ENCODE results near the gene PHETA1. TPM values are rescaled to one million over a fixed set of nuclear protein-coding genes. Genes with fewer than 3 reads are reported as not detected.

The PHETA1 gene
- total RNA-seq, 1 donor from 2014 or later, result 12.9 TPM

- H3K4me3 ChIP-seq, result peak overlapping the region; percentile 83 to 90
- TF ChIP-seq CTCF (IDR thresholded peaks at IDR 0.05), result no peak
- peak overlapping the region; percentile 91 to 92 for H3K27ac ChIP-seq
- no peak for DNase-seq (ENCODE audit: low spot score in 2 of 2)
- H3K36me3 ChIP-seq, result no peaks in the 10 kb centered on the region
- H3K27me3 ChIP-seq, result no peaks in the 10 kb centered on the region
- peaks cover 15 to 51% of the 10 kb centered on the region in 2 donors for H3K4me1 ChIP-seq
- intact Hi-C loops (cut with DNase I), result loop anchor here (2.0 kb wide), 2 partner anchors 25 to 191 kb away; partner anchors contain the start of gene ATXN2
- H3K9me3 ChIP-seq, result no peaks in the 10 kb centered on the region
Measured at GRCh38 chr12:111407377-111408115, 38.7 kb upstream of the PHETA1 start.

- H3K4me3 ChIP-seq, result peak overlapping the region; percentile 83 to 90
- no peaks in the 10 kb centered on the region for H3K36me3 ChIP-seq
- no peaks in the 10 kb centered on the region for H3K27me3 ChIP-seq
- intact Hi-C loops (cut with DNase I), result loop anchor here (2.0 kb wide), 2 partner anchors 26 to 192 kb away; partner anchors contain the start of gene ATXN2
- peak in 1 of 2 donors; percentile 74 for DNase-seq (ENCODE audit: low spot score in 2 of 2)
- peaks cover 15 to 46% of the 10 kb centered on the region in 2 donors for H3K4me1 ChIP-seq
- peak overlapping the region; percentile 91 to 92 for H3K27ac ChIP-seq
- no peak for TF ChIP-seq CTCF (IDR thresholded peaks at IDR 0.05)
- H3K9me3 ChIP-seq, result no peaks in the 10 kb centered on the region
Measured at GRCh38 chr12:111406474-111407376, 37.8 kb upstream of the PHETA1 start.

- Histone ChIP-seq H3K27ac (peak within 1 kb of the TSS; percentile 91 to 92), H3K9me3 (no peaks in the 10 kb centered on the region), H3K27me3 (no peaks in the 10 kb centered on the region), H3K4me3 (peak within 1 kb of the TSS; percentile 83 to 90), H3K4me1 (peaks cover 15 to 39% of the 10 kb centered on the region in 2 donors), H3K36me3 (no peaks in the 10 kb centered on the region)
- DNase-seq (ENCODE audit: low spot score in 2 of 2), result no peak
- peak in 1 of 3 experiments; percentile 23 for TF ChIP-seq CTCF (IDR thresholded peaks at IDR 0.05)
- intact Hi-C loops (cut with DNase I), result loop anchor here (2.0 kb wide), 3 partner anchors 27 to 193 kb away; partner anchors contain the start of genes ATXN2 and PHETA1
Measured at GRCh38 chr12:111405859-111406473, 37.1 kb upstream of the PHETA1 start, which contains the start of gene SH2B3. SH2B3 (plus strand) TSS chr12:111405923; CDS start chr12:111418146, 12,223 bp downstream.

GRCh38 chr12:111405149-111405858 is 36.4 kb upstream of the PHETA1 start:
- Histone ChIP-seq H3K27me3 (no peaks in the 10 kb centered on the region), H3K4me1 (peaks cover 10 to 33% of the 10 kb centered on the region in 2 donors), H3K27ac (peak overlapping the region; percentile 72 to 91), H3K4me3 (peak overlapping the region; percentile 83 to 90), H3K9me3 (no peaks in the 10 kb centered on the region), H3K36me3 (no peaks in the 10 kb centered on the region)
- intact Hi-C loops (cut with DNase I), result loop anchor here (2.0 kb wide), 1 partner anchor 37 kb away; the partner anchor contains the start of gene PHETA1
- DNase-seq (ENCODE audit: low spot score in 2 of 2), result peak; percentile 90 to 96
- TF ChIP-seq CTCF (IDR thresholded peaks at IDR 0.05), result peak; percentile 40 to 61 (median 53)

Data from ascending aorta (tissue), 2 donors.